CD14-positive monocyte (primary cell): Measurements from ENCODE around the gene FBLIM1. TPM values are rescaled to one million over a fixed set of nuclear protein-coding genes. Genes with fewer than 3 reads are reported as not detected.

Experiments
- DNase-seq, 3 donors: peaks; one replicate each; pipeline ENCODE4 v3.0.0-alpha.2; 2011 to 2022
- H2AFZ ChIP-seq: 2 replicates; pipeline ENCODE4 v1.6.0; 2012; ENCODE audit warnings: mild to moderate bottlenecking, low read depth, low read length, inconsistent platforms; ENCODE audit not compliant: insufficient read depth, poor library complexity, severe bottlenecking
- H3K27ac ChIP-seq, 2 donors: 1 replicate in 1 of 2; 2 replicates in 1 of 2; pipeline ENCODE4 v1.5.1; 2012 to 2013; ENCODE audit warnings: low read length in 2 of 2, control low read depth in 1 of 2, inconsistent platforms in 1 of 2, low read depth in 1 of 2, mild to moderate bottlenecking in 1 of 2
- H3K27me3 ChIP-seq, 2 donors: one replicate each; pipeline versions ENCODE4 v1.6.0 to v1.6.1; 2011 to 2013; ENCODE audit warnings: low read length in 2 of 2; ENCODE audit not compliant: control insufficient read depth in 2 of 2, insufficient read depth in 2 of 2
- H3K36me3 ChIP-seq, 2 donors: replicated peaks in 1 of 2; 1 replicate in 1 of 2; 2 replicates in 1 of 2; pipeline versions ENCODE4 v1.5.1 to v1.6.1; 2012 to 2013; ENCODE audit warnings: low read length in 2 of 2, control low read depth in 1 of 2, inconsistent platforms in 1 of 2, mild to moderate bottlenecking in 1 of 2; ENCODE audit not compliant: insufficient read depth in 2 of 2, control insufficient read depth in 1 of 2
- H3K4me1 ChIP-seq, 2 donors: 1 replicate in 1 of 2; 2 replicates in 1 of 2; pipeline versions ENCODE4 v1.5.1 to v1.6.1; 2012 to 2013; ENCODE audit warnings: low read length in 2 of 2, control low read depth in 1 of 2, inconsistent platforms in 1 of 2, mild to moderate bottlenecking in 1 of 2, moderate library complexity in 1 of 2; ENCODE audit not compliant: insufficient read depth in 2 of 2, control insufficient read depth in 1 of 2
- H3K4me2 ChIP-seq: replicated peaks from 2 replicates; pipeline ENCODE3; 2012; ENCODE audit warnings: low read length, moderate library complexity, mild to moderate bottlenecking; ENCODE audit not compliant: poor library complexity, severe bottlenecking; ENCODE audit errors: extremely low read depth
- H3K4me3 ChIP-seq, 3 experiments: fragments of 200-600 bp in 1 of 3; sonication (generic) in 1 of 3; replicated peaks in 1 of 3; 1 replicate in 2 of 3; 2 replicates in 1 of 3; pipeline ENCODE4 v1.5.1; 2011 to 2013; ENCODE audit warnings: low read length in 3 of 3, mild to moderate bottlenecking in 3 of 3, control low read depth in 2 of 3, low read depth in 2 of 3, inconsistent platforms in 1 of 3, moderate library complexity in 1 of 3
- H3K79me2 ChIP-seq: 2 replicates; pipeline ENCODE4 v1.6.0; 2012; ENCODE audit warnings: mild to moderate bottlenecking, control low read depth, inconsistent platforms, low read length, moderate library complexity; ENCODE audit not compliant: insufficient read depth
- H3K9ac ChIP-seq: 2 replicates; pipeline ENCODE4 v1.6.0; 2017; ENCODE audit warnings: low read length, mild to moderate bottlenecking; ENCODE audit not compliant: insufficient read depth, poor library complexity, severe bottlenecking
- H3K9me3 ChIP-seq, 2 donors: replicated peaks in 1 of 2; 1 replicate in 1 of 2; 2 replicates in 1 of 2; pipeline versions ENCODE4 v1.5.1 to v1.6.1; 2012 to 2013; ENCODE audit warnings: low read length in 2 of 2, control low read depth in 1 of 2; ENCODE audit not compliant: control insufficient read depth in 1 of 2, insufficient read depth in 1 of 2
- H4K20me1 ChIP-seq: 2 replicates; pipeline ENCODE4 v1.6.0; 2012; ENCODE audit warnings: mild to moderate bottlenecking, low read length, control low read depth, moderate library complexity; ENCODE audit not compliant: insufficient read depth
- H3K27ac Mint-ChIP-seq, 7 donors: one replicate each; pipeline ENCODE4 v1.8.0; 2020; ENCODE audit warnings: mild to moderate bottlenecking in 7 of 7, mixed read lengths in 7 of 7, moderate library complexity in 6 of 7, inconsistent platforms in 2 of 7
- H3K27me3 Mint-ChIP-seq, 3 donors: one replicate each; pipeline ENCODE4 v1.8.0; 2021 to 2022; ENCODE audit warnings: low read depth in 3 of 3, mild to moderate bottlenecking in 3 of 3, mixed read lengths in 3 of 3, moderate library complexity in 3 of 3, inconsistent platforms in 1 of 3
- H3K36me3 Mint-ChIP-seq, 2 donors: one replicate each; pipeline ENCODE4 v1.8.0; 2020; ENCODE audit warnings: mixed read lengths in 2 of 2, inconsistent platforms in 1 of 2, mild to moderate bottlenecking in 1 of 2
- H3K4me1 Mint-ChIP-seq: one replicate; pipeline ENCODE4 v1.8.0; 2020; ENCODE audit warnings: mild to moderate bottlenecking, mixed read lengths
- H3K4me3 Mint-ChIP-seq, 2 donors: one replicate each; pipeline ENCODE4 v1.8.0; 2020; ENCODE audit warnings: mild to moderate bottlenecking in 2 of 2, mixed read lengths in 2 of 2, moderate library complexity in 1 of 2
- H3K9me3 Mint-ChIP-seq, 7 donors: one replicate each; pipeline ENCODE4 v1.8.0; 2020 to 2022; ENCODE audit warnings: mixed read lengths in 7 of 7, mild to moderate bottlenecking in 6 of 7, moderate library complexity in 6 of 7, inconsistent platforms in 2 of 7
- WGBS: methylation state at CpG from one replicate; pipeline ENCODE4 v1.1.5; 2013; ENCODE audit warnings: missing lambda C conversion rate; ENCODE audit not compliant: insufficient coverage; 5-methylcytosine and 5-hydroxymethylcytosine counted together
- intact Hi-C, 2 donors: fragments of 100-400 bp; cut with micrococcal nuclease; formaldehyde crosslinking; loops; one replicate each; pipeline versions ENCODE4 v1.15.0 to v1.15.1; 2023
- polyA plus RNA-seq, 3 donors: library from polyadenylated mRNA; depleted of rRNA in 1 of 3; unstranded in 2 of 3; stranded (reverse) in 1 of 3; fragments of 300-500 nt in 2 of 3; fragments of >200 nt in 1 of 3; fragmentation: Illumina TruSeq in 2 of 3; gene quantifications; 1 replicate in 2 of 3; 2 replicates in 1 of 3; pipeline ENCODE4 v1.2.3, GENCODE V29; 2012 to 2021
- TF ChIP-seq, protein P1 (sequence below): fragments of 200-600 bp; IDR thresholded peaks from one replicate; pipeline ENCODE4 v1.8.0; 2022; ENCODE audit warnings: antibody characterized with exemption, mild to moderate bottlenecking

Gene FBLIM1
- polyA plus RNA-seq, 3 donors, result not detected

DNA sequence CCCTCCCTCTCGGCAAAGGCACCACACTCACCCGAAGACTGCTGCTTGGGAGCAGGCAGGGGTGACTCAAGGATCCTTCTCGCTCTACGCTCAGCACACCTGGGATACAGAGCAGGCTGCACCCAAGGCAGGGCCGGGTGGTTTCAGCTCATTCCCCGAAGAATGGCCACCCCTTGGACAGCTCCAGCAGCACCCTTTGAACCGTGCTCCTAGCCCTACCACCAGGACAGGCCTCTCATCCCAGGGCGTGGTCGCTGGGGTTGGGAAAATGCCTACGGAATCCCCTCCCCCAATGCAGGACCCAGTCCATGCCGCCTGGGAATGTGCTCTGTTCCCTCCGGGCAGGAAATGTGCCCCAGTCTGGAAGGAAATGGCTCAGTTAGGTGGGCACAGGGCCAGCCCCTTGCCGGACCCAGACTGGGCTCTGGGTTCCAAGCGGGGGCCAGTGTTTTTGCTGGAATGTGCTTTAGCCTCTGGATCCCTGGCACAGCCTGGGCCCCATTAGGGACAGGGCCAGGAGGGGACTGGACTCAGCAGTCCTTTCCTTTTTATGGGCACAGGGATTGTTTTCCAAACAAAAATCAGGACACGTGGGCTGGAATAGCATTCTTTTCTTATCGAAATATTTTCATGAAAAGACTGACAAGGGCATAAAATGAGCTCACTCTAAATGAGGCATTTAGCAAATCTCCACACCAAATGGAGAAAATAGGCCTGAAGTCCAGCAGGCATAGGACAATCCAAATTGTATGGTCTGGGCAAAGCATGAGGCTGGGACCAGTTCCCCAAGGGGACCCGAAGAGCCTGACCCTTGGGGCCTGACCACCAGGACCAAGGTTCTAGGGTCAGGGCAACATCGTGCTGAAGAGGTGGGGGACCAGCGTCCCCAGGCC, 8.9 kb upstream of the FBLIM1 start:
- DNase-seq, result no peak
- no peak overlapping the region for H3K27ac ChIP-seq
- 86% methylated on average over 16 of the region's 19 CpGs for WGBS
- H3K36me3 Mint-ChIP-seq, result no peaks in the 10 kb centered on the region
- H3K4me2 ChIP-seq, result no peak overlapping the region
- no peaks in the 10 kb centered on the region for H3K79me2 ChIP-seq
- H3K27me3 Mint-ChIP-seq, result peaks cover 4 to 8% (median 6%) of the 10 kb centered on the region in 3 donors
- H3K4me1 ChIP-seq, result no peaks in the 10 kb centered on the region
- no peaks in the 10 kb centered on the region for H3K36me3 ChIP-seq
- no peak overlapping the region for H3K4me3 ChIP-seq
- no peak overlapping the region for H3K27ac Mint-ChIP-seq
- H3K4me1 Mint-ChIP-seq, result no peaks in the 10 kb centered on the region
- H3K9me3 Mint-ChIP-seq, result peaks cover 0 to 2% (median 0%) of the 10 kb centered on the region in 7 donors
- intact Hi-C loops, result no loop called here
- TF ChIP-seq, protein P1, sequence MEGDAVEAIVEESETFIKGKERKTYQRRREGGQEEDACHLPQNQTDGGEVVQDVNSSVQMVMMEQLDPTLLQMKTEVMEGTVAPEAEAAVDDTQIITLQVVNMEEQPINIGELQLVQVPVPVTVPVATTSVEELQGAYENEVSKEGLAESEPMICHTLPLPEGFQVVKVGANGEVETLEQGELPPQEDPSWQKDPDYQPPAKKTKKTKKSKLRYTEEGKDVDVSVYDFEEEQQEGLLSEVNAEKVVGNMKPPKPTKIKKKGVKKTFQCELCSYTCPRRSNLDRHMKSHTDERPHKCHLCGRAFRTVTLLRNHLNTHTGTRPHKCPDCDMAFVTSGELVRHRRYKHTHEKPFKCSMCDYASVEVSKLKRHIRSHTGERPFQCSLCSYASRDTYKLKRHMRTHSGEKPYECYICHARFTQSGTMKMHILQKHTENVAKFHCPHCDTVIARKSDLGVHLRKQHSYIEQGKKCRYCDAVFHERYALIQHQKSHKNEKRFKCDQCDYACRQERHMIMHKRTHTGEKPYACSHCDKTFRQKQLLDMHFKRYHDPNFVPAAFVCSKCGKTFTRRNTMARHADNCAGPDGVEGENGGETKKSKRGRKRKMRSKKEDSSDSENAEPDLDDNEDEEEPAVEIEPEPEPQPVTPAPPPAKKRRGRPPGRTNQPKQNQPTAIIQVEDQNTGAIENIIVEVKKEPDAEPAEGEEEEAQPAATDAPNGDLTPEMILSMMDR, result no peak
- H3K27me3 ChIP-seq, result no peaks in the 10 kb centered on the region
- H3K4me3 Mint-ChIP-seq, result no peak overlapping the region
- H3K9ac ChIP-seq, result no peak overlapping the region
- H3K9me3 ChIP-seq, result no peaks in the 10 kb centered on the region
- no peak overlapping the region for H2AFZ ChIP-seq
- no peaks in the 10 kb centered on the region for H4K20me1 ChIP-seq

GRCh38 chr1:15750924-15751323, 7.7 kb upstream of the FBLIM1 start:
- H3K27me3 ChIP-seq, result peaks cover 0 to 6% of the 10 kb centered on the region in 2 donors
- no peaks in the 10 kb centered on the region for H4K20me1 ChIP-seq
- H3K36me3 ChIP-seq, result no peaks in the 10 kb centered on the region
- peaks cover 15 to 16% (median 16%) of the 10 kb centered on the region in 3 donors for H3K27me3 Mint-ChIP-seq
- no peak overlapping the region for H3K27ac ChIP-seq
- H3K9ac ChIP-seq, result no peak overlapping the region
- no peaks in the 10 kb centered on the region for H3K9me3 ChIP-seq
- no peak overlapping the region for H3K4me3 ChIP-seq
- TF ChIP-seq, protein P1, result no peak
- H3K36me3 Mint-ChIP-seq, result no peaks in the 10 kb centered on the region
- no peak overlapping the region for H3K4me3 Mint-ChIP-seq
- no peak overlapping the region for H3K4me2 ChIP-seq
- no peak overlapping the region for H3K27ac Mint-ChIP-seq
- no peaks in the 10 kb centered on the region for H3K79me2 ChIP-seq
- 93% methylated on average over 7 of the region's 12 CpGs for WGBS
- no peak for DNase-seq
- no peaks in the 10 kb centered on the region for H3K4me1 ChIP-seq
- intact Hi-C loops, result no loop called here
- peaks cover 0 to 5% (median 0%) of the 10 kb centered on the region in 7 donors for H3K9me3 Mint-ChIP-seq
- H3K4me1 Mint-ChIP-seq, result no peaks in the 10 kb centered on the region
- no peak overlapping the region for H2AFZ ChIP-seq
